Tibial nerve (tissue), 4 donors: Measurements from ENCODE around the gene ZNF611. TPM values are rescaled to one million over a fixed set of nuclear protein-coding genes. Genes with fewer than 3 reads are reported as not detected.
"Not testable (repeated sequence)": the region's sequence is repeated elsewhere in the genome, so short reads cannot be mapped to it uniquely, and the experiment has no call there.

Experiments
- DNase-seq, 2 donors: peaks; one replicate each; pipeline ENCODE4 v3.0.0-alpha.2; 2019; ENCODE audit warnings: low spot score in 2 of 2
- H3K27ac ChIP-seq, 4 donors: fragments of 200-600 bp; sonication (generic) in 3 of 4; one replicate each; pipeline ENCODE4 v1.5.1; 2017 to 2019; ENCODE audit warnings: mild to moderate bottlenecking in 1 of 4
- H3K27me3 ChIP-seq, 2 donors: fragments of 200-600 bp; sonication (generic) in 1 of 2; one replicate each; pipeline versions ENCODE4 v1.5.1 to v1.6.0; 2017 to 2019
- H3K36me3 ChIP-seq, 3 donors: fragments of 200-600 bp; sonication (generic); one replicate each; pipeline ENCODE4 v1.5.1; 2018 to 2019
- H3K4me1 ChIP-seq, 4 donors: fragments of 200-600 bp; sonication (generic) in 3 of 4; one replicate each; pipeline ENCODE4 v1.5.1; 2017 to 2019
- H3K4me3 ChIP-seq, 4 donors: fragments of 200-600 bp; sonication (generic) in 3 of 4; one replicate each; pipeline ENCODE4 v1.5.1; 2017 to 2019; ENCODE audit warnings: mild to moderate bottlenecking in 1 of 4, moderate library complexity in 1 of 4
- H3K9me3 ChIP-seq, 4 donors: fragments of 200-600 bp; sonication (generic) in 3 of 4; one replicate each; pipeline ENCODE4 v1.5.1; 2017 to 2019
- EP300 ChIP-seq, 2 donors: sonication (generic); formaldehyde crosslinking; IDR thresholded peaks; one replicate each; pipeline ENCODE4 v1.6.1; 2017; ENCODE audit warnings: antibody characterized with exemption in 2 of 2, mild to moderate bottlenecking in 1 of 2
- POLR2A ChIP-seq, 2 donors: fragments of 450-650 bp; IDR thresholded peaks; one replicate each; pipeline ENCODE4 v1.6.1; 2017; ENCODE audit warnings: antibody characterized with exemption in 2 of 2, mild to moderate bottlenecking in 2 of 2, moderate library complexity in 2 of 2
- WGBS, 2 donors: methylation state at CpG; one replicate each; pipeline ENCODE4 v1.1.5; 2018; 5-methylcytosine and 5-hydroxymethylcytosine counted together
- total RNA-seq, 4 donors: library from RNA; depleted of rRNA; stranded (reverse); fragments of >200 nt; gene quantifications; one replicate each; pipeline ENCODE4 v1.1.0, GENCODE V29; 2016
- TF ChIP-seq, protein P1 (sequence below), 5 experiments: fragments of 200-600 bp in 3 of 5; fragments of 450-650 bp in 2 of 5; sonication (generic) in 3 of 5; IDR thresholded peaks; one replicate each; pipeline ENCODE4 v1.5.1; 2016 to 2019; ENCODE audit warnings: antibody characterized with exemption in 5 of 5, mild to moderate bottlenecking in 3 of 5, moderate library complexity in 2 of 5

ZNF611 gene
- total RNA-seq, 4 donors from 2014 or later, result 11.6 to 15.9 (median 13.3) TPM

DNA sequence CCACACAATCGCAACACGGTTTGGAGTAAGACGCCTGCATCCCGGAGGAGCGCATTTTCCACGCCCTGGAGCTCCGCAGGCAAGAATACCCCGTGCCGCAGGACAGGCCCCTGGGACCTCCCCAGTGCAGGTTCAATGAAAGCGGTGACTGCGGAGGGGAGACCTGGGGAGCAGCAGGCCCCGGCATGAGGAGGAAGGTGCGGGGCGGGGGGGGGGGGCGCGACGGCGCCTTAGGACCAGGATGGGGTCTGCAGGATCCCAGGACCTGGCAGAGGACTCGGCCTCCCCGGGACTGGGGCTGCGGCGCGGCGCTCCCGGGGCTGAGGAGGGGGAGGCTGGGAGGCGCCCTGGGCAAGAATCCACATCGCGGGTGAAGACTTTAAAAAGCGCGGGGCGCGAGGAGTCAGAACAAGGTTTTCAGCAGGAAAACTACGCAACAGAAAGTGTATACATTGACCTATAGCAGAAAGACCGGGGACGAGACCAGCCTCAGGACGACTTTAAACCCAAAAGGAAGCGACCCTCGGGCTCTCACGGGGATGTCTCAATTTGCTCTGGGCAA lies 432 bp downstream of the ZNF611 start:
- H3K27ac ChIP-seq, result peak overlapping the region; percentile 15 to 92 (median 87)
- H3K9me3 ChIP-seq, result no peaks in the 10 kb centered on the region
- peaks cover 0 to 21% (median 0%) of the 10 kb centered on the region in 3 donors for H3K36me3 ChIP-seq
- peak overlapping the region; percentile 51 to 92 (median 75) for H3K4me3 ChIP-seq
- no peak for DNase-seq
- TF ChIP-seq, protein P1, sequence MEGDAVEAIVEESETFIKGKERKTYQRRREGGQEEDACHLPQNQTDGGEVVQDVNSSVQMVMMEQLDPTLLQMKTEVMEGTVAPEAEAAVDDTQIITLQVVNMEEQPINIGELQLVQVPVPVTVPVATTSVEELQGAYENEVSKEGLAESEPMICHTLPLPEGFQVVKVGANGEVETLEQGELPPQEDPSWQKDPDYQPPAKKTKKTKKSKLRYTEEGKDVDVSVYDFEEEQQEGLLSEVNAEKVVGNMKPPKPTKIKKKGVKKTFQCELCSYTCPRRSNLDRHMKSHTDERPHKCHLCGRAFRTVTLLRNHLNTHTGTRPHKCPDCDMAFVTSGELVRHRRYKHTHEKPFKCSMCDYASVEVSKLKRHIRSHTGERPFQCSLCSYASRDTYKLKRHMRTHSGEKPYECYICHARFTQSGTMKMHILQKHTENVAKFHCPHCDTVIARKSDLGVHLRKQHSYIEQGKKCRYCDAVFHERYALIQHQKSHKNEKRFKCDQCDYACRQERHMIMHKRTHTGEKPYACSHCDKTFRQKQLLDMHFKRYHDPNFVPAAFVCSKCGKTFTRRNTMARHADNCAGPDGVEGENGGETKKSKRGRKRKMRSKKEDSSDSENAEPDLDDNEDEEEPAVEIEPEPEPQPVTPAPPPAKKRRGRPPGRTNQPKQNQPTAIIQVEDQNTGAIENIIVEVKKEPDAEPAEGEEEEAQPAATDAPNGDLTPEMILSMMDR (IDR thresholded peaks at IDR 0.05), result no peak
- no peak for TF ChIP-seq POLR2A (IDR thresholded peaks at IDR 0.05)
- 0 to 1% methylated on average over 32 to 34 of the region's 39 CpGs for WGBS, 2 donors
- H3K4me1 ChIP-seq, result peaks cover 0 to 30% (median 5%) of the 10 kb centered on the region in 4 donors
- H3K27me3 ChIP-seq, result no peaks in the 10 kb centered on the region

DNA sequence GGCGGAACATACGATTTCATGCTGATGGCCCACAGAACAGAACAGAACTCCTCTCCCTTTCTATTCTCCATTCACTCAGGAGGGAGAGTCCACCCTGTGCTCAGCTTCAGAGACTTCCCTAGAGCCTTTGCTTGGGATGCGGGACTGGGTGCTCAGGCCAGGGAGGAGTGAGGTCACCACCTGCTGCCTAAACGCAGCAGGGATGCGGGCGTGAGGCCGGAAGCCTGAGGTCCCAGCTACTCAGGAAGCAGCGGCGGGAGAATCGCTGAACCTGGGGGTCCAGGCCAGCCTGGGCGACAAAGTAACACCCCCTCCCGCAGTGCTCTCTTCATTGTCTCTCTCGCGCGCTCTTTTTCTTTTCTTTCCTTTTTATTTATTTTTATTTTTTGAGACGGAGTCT lies 8.8 kb downstream of the ZNF611 start:
- H3K4me3 ChIP-seq, H3K4me1 ChIP-seq, H3K27ac ChIP-seq, DNase-seq, H3K27me3 ChIP-seq, H3K9me3 ChIP-seq: not testable (repeated sequence)
- WGBS, 2 donors, result 93 to 94% methylated on average over 16 of the region's 16 CpGs
- H3K36me3 ChIP-seq, result peaks cover 0 to 91% (median 4%) of the 10 kb centered on the region in 3 donors

DNA sequence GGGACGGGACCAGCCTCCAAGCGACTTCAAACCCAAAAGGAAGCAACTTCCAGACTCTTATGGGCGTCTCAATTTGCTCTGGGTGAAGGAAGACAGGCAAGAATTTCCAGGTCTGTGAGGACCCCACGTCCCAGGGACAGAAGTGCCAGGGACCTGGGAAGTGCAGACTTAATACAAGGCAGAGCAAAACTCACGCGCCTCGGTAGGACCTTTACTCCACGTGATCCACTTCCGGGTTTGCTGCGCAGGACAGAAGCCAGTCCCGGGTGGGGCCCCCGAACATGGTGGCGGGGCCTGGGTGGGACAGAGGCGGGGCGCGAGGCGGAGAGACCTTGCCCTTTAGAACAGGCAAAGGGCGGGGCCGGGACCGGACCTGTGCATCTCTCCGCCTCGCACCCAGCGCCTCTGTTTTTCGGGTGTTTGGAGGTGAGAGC lies 9.3 kb downstream of the ZNF611 start:
- no peaks in the 10 kb centered on the region for H3K4me1 ChIP-seq
- H3K27me3 ChIP-seq, result no peaks in the 10 kb centered on the region
- WGBS, 2 donors, result 95% methylated on average over 24 of the region's 24 CpGs
- DNase-seq, result no peak
- TF ChIP-seq POLR2A (IDR thresholded peaks at IDR 0.05) (no peak), EP300 (IDR thresholded peaks at IDR 0.05) (no peak)
- TF ChIP-seq, protein P1 (IDR thresholded peaks at IDR 0.05), result no peak
- peaks cover 0 to 91% (median 7%) of the 10 kb centered on the region in 3 donors for H3K36me3 ChIP-seq
- no peak overlapping the region for H3K27ac ChIP-seq
- H3K4me3 ChIP-seq, result no peak overlapping the region
- H3K9me3 ChIP-seq, result peaks cover 0 to 10% (median 0%) of the 10 kb centered on the region in 4 donors

DNA sequence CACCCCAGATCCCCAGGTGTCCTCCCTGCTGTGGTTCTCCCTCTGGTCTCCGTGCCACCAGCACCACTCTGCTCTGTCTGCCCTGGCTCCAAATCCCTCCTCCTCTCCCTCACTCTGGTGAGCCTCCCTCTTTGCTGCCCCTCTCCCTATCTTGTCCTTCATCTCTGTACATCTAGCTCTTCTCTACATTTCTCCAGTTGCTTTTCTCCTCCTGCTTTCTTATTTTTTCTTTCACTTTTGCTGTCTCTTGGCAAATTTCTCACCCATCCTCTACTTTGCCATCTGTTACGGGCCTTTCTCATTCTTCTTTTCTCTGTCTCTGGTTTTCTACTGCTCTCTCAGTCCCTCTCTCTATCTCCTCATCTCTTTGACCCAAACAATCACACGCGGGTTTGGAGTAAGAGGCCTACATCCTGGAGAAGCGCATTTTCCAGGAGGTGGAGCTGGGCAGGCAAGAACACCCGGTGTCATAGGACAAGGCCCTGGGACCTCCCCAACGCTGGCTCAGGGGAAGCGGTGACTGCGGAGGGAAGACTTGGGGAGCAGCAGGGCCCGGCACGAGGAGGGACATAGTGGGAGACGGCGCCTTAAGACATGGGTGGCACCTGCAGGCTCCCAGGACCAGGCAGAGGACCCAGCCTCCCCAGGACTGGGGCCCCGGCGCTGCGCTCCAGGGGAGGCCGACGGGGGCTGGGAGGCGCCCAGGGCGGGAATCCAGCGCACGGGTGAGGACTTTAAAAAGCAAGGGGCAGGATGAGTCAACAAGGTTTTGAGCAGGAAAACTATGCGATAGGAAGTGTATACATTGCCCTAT lies 9.9 kb downstream of the ZNF611 start:
- Histone ChIP-seq H3K4me1 (no peaks in the 10 kb centered on the region), H3K9me3 (peaks cover 0 to 14% (median 0%) of the 10 kb centered on the region in 4 donors), H3K36me3 (peaks cover 0 to 93% (median 9%) of the 10 kb centered on the region in 3 donors), H3K4me3 (no peak overlapping the region), H3K27ac (no peak overlapping the region), H3K27me3 (no peaks in the 10 kb centered on the region)
- no peak for DNase-seq
- TF ChIP-seq EP300 (IDR thresholded peaks at IDR 0.05), result no peak
- TF ChIP-seq, protein P1 (IDR thresholded peaks at IDR 0.05), result no peak
- no peak for TF ChIP-seq POLR2A (IDR thresholded peaks at IDR 0.05)
- 89 to 93% methylated on average over 23 of the region's 23 CpGs for WGBS, 2 donors

DNA sequence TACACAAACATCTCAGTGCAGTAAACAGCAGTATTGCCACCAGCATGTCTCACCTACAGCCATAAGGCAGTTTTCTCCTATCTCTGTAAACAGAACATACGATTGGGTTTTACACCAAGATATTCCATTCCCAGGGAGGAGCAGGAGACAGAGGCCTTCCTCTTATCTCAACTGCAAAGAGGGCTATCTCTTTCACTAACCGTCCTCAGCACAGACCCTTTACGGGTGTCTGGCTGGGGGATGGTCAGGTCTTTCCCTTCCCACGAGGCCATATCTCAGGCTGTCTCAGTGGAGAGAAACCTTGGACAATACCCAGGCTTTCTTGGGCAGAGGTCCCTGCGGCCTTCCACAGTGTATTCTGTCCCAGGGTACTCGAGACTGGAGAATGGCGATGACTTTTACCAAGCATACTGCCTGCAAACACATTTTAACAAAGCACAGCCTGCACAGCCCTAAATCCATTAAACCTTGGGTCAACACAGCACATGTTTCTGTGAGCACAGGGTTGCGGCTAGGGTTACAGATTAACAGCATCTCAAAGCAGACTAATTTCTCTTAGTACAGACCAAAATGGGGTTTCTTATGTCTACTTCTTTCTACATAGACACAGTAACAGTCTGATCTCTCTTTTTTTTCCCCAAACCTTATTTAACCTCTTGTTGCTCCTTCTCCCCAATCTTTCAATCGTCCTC lies 10.8 kb downstream of the ZNF611 start:
- not testable (repeated sequence) for H3K4me1 ChIP-seq, DNase-seq, H3K4me3 ChIP-seq, H3K27ac ChIP-seq, H3K27me3 ChIP-seq
- WGBS, 2 donors, result 67% methylated on average over 9 of the region's 9 CpGs
- H3K36me3 ChIP-seq, result peaks cover 0 to 97% (median 9%) of the 10 kb centered on the region in 3 donors
- H3K9me3 ChIP-seq, result peaks cover 0 to 14% (median 0%) of the 10 kb centered on the region in 4 donors
